Trophoblast cell (in vitro differentiated cells and primary cell): ENCODE data around the gene B3GALT4.

Experiments
- DNase-seq, 2 donors: peaks; one replicate each; pipeline ENCODE4 v3.0.0-alpha.2; 2016
- H2AFZ ChIP-seq: 2 replicates; pipeline ENCODE4 v1.6.1; 2013; ENCODE audit warnings: low read length, moderate library complexity, mild to moderate bottlenecking; ENCODE audit not compliant: insufficient read depth, poor library complexity
- H2AK5ac ChIP-seq: 2 replicates; pipeline ENCODE4 v1.6.1; 2013; ENCODE audit warnings: mild to moderate bottlenecking, low read length
- H2BK120ac ChIP-seq: 2 replicates; pipeline ENCODE4 v1.6.1; 2013; ENCODE audit warnings: low read length, mild to moderate bottlenecking, moderate library complexity; ENCODE audit not compliant: insufficient read depth, poor library complexity
- H2BK12ac ChIP-seq: 2 replicates; pipeline ENCODE4 v1.6.1; 2013; ENCODE audit warnings: mild to moderate bottlenecking, low read length, moderate library complexity
- H2BK5ac ChIP-seq: 2 replicates; pipeline ENCODE4 v1.6.1; 2013; ENCODE audit warnings: low read length, low read depth, moderate library complexity, mild to moderate bottlenecking; ENCODE audit not compliant: poor library complexity
- H3K14ac ChIP-seq: 2 replicates; pipeline ENCODE4 v1.6.1; 2013; ENCODE audit warnings: mild to moderate bottlenecking, low read length
- H3K18ac ChIP-seq: 2 replicates; pipeline ENCODE4 v1.6.1; 2013; ENCODE audit warnings: mild to moderate bottlenecking, low read length
- H3K23ac ChIP-seq: 2 replicates; pipeline ENCODE4 v1.6.1; 2013; ENCODE audit warnings: low read length
- H3K27ac ChIP-seq: 2 replicates; pipeline ENCODE4 v1.5.1; 2013; ENCODE audit warnings: low read depth, mild to moderate bottlenecking, inconsistent platforms, low read length, moderate library complexity
- H3K27me3 ChIP-seq: 2 replicates; pipeline ENCODE4 v1.6.1; 2013; ENCODE audit warnings: inconsistent platforms, mild to moderate bottlenecking, low read length, moderate library complexity; ENCODE audit not compliant: insufficient read depth
- H3K36me3 ChIP-seq, 2 experiments: 1 replicate in 1 of 2; 2 replicates in 1 of 2; pipeline ENCODE4 v1.6.1; 2013; ENCODE audit warnings: low read length in 2 of 2, mild to moderate bottlenecking in 2 of 2, moderate library complexity in 1 of 2; ENCODE audit not compliant: insufficient read depth in 2 of 2, control insufficient read depth in 1 of 2
- H3K4ac ChIP-seq: 2 replicates; pipeline ENCODE4 v1.6.1; 2013; ENCODE audit warnings: low read depth, mild to moderate bottlenecking, low read length, moderate library complexity
- H3K4me1 ChIP-seq, 2 experiments: 1 replicate in 1 of 2; 2 replicates in 1 of 2; pipeline ENCODE4 v1.6.1; 2013; ENCODE audit warnings: low read length in 2 of 2, mild to moderate bottlenecking in 2 of 2, moderate library complexity in 1 of 2; ENCODE audit not compliant: insufficient read depth in 2 of 2, control insufficient read depth in 1 of 2
- H3K4me2 ChIP-seq: 2 replicates; pipeline ENCODE4 v1.6.1; 2013; ENCODE audit warnings: inconsistent platforms, mild to moderate bottlenecking, low read length, moderate library complexity
- H3K4me3 ChIP-seq: 2 replicates; pipeline ENCODE4 v1.5.1; 2013; ENCODE audit warnings: mild to moderate bottlenecking, low read depth, low read length, inconsistent platforms
- H3K79me1 ChIP-seq: one replicate; pipeline ENCODE4 v1.6.1; 2013; ENCODE audit warnings: low read length
- H3K79me2 ChIP-seq: 2 replicates; pipeline ENCODE4 v1.6.1; 2013; ENCODE audit warnings: low read length, mild to moderate bottlenecking; ENCODE audit not compliant: control insufficient read depth, insufficient read depth, poor library complexity
- H3K9ac ChIP-seq: 2 replicates; pipeline ENCODE4 v1.6.1; 2013; ENCODE audit warnings: mild to moderate bottlenecking, low read length
- H3K9me3 ChIP-seq: 2 replicates; pipeline ENCODE4 v1.6.1; 2013; ENCODE audit warnings: low read depth, mild to moderate bottlenecking, control low read depth, inconsistent platforms, low read length; ENCODE audit not compliant: insufficient read depth
- H4K12ac ChIP-seq: 2 replicates; pipeline ENCODE4 v1.6.1; 2013; ENCODE audit warnings: low read depth, mild to moderate bottlenecking, low read length, moderate library complexity
- H4K8ac ChIP-seq: 2 replicates; pipeline ENCODE4 v1.6.1; 2013; ENCODE audit warnings: low read depth, mild to moderate bottlenecking, low read length, moderate library complexity
- H4K91ac ChIP-seq: one replicate; pipeline ENCODE4 v1.6.1; 2013; ENCODE audit warnings: low read depth, mild to moderate bottlenecking, low read length, moderate library complexity
- WGBS: extraction: QIAGEN DNeasy Blood & Tissue Kit; methylation state at CpG from one replicate; pipeline ENCODE4 v1.1.7; 2013; ENCODE audit warnings: missing lambda C conversion rate; ENCODE audit not compliant: insufficient read length, insufficient coverage; ENCODE audit errors: extremely low coverage; 5-methylcytosine and 5-hydroxymethylcytosine counted together

Gene B3GALT4

DNA sequence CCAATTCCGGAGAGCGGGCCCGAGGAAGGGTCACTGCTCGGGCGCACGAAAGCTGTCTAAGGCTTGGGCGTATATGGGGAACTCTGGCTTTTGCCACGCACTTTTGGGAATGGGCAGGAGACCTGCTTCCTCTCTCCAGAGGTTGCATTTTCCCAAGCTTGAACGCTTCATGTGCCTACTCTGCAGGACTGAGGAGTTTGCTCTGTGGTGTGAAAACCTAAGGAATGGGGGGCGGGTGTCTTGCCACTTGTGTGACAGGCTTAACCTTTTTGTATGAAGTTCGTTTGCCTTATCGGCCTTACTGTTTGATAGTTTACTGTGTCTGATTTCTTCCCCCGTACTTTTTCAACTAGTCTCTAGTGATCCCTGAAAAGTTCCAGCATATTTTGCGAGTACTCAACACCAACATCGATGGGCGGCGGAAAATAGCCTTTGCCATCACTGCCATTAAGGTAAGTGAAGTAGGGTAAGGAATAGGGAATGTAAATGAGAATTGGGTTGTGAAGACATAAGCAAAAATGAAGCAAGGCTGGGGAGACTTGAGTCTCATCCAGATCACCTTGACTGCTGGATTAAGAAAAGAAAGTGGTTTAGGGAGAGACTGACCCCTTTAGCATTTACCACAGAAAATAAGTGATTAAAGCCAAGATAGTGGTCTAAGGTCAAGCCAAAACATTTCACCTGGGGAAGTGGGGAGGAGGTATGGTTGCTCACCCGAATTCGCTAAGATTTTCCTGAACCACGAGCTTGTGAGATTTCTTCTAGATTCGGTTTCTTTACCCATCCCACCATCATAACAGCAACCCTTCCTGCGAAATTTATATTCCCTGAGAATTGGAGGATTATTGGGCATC lies 4.4 kb upstream of the B3GALT4 start:
- Histone ChIP-seq H2AFZ (peak overlapping the region; percentile 33), H3K14ac (peak overlapping the region; percentile 59), H3K4me2 (peak overlapping the region; percentile 71), H3K79me2 (peaks cover 16% of the 10 kb centered on the region), H4K12ac (peak overlapping the region; percentile 49), H3K23ac (no peak overlapping the region), H3K27me3 (no peaks in the 10 kb centered on the region), H3K9ac (peak overlapping the region; percentile 97), H3K4me1 (peaks cover 3 to 5% of the 10 kb centered on the region in 2 experiments), H2AK5ac (peak overlapping the region; percentile 8), H3K9me3 (no peaks in the 10 kb centered on the region), H3K79me1 (peaks cover 17% of the 10 kb centered on the region), H2BK12ac (no peak overlapping the region), H3K27ac (peak overlapping the region; percentile 35), H2BK120ac (peak overlapping the region; percentile 3), H3K4me3 (peak overlapping the region; percentile 76), H4K91ac (peak overlapping the region; percentile 80), H2BK5ac (peak overlapping the region; percentile 58), H3K36me3 (peaks cover 30 to 41% of the 10 kb centered on the region in 2 experiments), H3K18ac (no peak overlapping the region), H3K4ac (peak overlapping the region; percentile 73), H4K8ac (peak overlapping the region; percentile 73)
- WGBS: no CpG with 5 or more reads among the region's 22 CpGs
- no peak for DNase-seq

DNA sequence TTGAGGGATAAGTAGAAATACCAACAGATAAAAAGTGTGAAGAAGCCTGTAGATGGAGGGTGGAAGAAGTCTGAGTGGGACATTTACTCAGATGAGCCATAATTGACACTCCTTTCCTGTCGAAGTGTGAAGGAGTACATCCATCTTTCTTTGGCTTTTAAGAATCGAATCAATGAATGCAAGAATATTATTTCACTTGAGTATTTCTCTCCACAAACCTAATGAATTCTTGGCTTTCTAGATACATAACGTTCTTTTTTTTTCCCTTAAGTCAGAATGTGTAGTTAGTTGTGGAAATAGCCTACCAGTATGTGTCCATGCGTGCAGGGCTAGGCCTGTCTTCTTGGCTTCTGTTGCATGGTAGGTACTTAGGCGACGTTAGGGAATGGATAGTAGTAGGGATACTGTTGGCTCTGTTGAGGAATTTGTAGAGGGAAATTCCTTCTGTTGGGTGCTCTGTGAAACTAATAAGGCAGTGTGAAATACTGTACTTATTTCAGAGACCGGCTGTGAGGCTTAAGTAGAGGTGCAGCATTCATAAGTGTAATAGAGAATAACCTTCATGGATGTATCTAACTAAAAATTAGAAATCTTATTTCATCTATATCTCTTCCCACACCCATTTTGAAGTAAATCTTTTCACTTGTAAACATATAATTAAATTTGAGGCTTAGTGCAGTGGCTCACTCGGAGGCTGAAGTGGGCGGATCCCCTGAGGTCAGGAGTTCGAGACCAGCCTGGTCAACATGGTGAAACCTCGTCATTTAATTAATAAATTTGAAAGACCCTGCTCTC lies 3.6 kb upstream of the B3GALT4 start:
- no peak overlapping the region for H2BK12ac ChIP-seq
- peak overlapping the region; percentile 71 for H3K4me2 ChIP-seq
- no peak for DNase-seq
- no peak overlapping the region for H4K91ac ChIP-seq
- H2AK5ac ChIP-seq: no peak overlapping the region
- no peak overlapping the region for H2AFZ ChIP-seq
- H2BK5ac ChIP-seq: no peak overlapping the region
- H3K9ac ChIP-seq: peak overlapping the region; percentile 97
- no peak overlapping the region for H3K14ac ChIP-seq
- no peak overlapping the region for H2BK120ac ChIP-seq
- H4K12ac ChIP-seq: no peak overlapping the region
- H3K27ac ChIP-seq: peak overlapping the region; percentile 34
- no peaks in the 10 kb centered on the region for H3K27me3 ChIP-seq
- peaks cover 3 to 12% of the 10 kb centered on the region in 2 experiments for H3K4me1 ChIP-seq
- WGBS: no CpG with 5 or more reads among the region's 11 CpGs
- no peaks in the 10 kb centered on the region for H3K9me3 ChIP-seq
- peak overlapping the region; percentile 82 for H3K4ac ChIP-seq
- H3K18ac ChIP-seq: no peak overlapping the region
- H3K79me1 ChIP-seq: peaks cover 20% of the 10 kb centered on the region
- H3K23ac ChIP-seq: no peak overlapping the region
- H3K36me3 ChIP-seq: peaks cover 26 to 36% of the 10 kb centered on the region in 2 experiments
- H3K4me3 ChIP-seq: no peak overlapping the region
- H4K8ac ChIP-seq: no peak overlapping the region
- H3K79me2 ChIP-seq: peaks cover 18% of the 10 kb centered on the region

DNA sequence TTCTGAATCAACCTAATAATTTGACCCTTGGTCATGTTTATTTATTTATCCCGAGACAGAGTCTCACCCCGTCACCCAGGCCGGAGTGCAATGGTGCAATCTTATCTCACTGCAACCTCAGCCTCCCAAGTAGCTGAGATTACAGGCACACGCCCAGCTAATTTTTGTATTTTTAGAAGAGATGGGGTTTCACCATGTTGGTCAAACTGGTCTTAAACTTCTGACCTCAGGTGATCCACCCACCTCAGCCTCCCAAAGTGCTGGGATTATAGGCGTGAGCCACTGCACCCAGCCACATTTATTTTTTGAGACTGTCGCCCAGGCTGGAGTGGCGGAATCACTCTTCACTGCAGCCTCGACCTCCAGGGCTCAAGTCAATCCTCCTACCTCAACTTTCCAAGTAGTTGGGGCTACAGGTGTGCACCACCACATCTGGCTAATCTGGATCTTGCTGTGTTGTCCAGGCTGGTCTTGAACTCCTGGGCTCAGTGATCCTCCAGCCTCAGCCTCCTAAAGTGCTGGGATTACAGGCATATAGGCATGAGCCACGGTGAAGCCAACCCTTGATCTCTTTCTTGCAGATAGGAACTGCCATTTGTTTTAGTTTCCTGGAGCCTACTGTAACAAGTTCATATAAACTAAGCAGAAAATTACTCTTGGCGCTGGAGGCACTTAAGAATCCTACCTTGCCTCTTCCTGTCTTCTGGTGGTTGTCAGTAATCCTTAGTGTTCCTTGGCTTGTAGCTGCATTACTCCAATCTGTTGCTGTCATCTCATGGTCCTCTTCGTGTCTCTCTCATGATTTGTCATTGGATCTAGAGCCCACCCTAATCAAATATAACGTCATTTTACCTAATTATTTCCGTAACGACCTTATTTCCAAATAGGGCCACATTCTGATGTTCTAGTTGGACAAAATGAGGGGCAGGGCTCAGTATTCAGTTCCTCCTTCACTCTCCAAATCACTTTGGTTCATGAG lies 2.7 kb upstream of the B3GALT4 start:
- Histone ChIP-seq H4K12ac (no peak overlapping the region), H2BK5ac (no peak overlapping the region), H4K8ac (no peak overlapping the region), H3K4me2 (peak overlapping the region; percentile 37), H3K9ac (no peak overlapping the region), H3K79me2 (peaks cover 18% of the 10 kb centered on the region), H3K4me1 (peaks cover 3 to 12% of the 10 kb centered on the region in 2 experiments), H3K18ac (no peak overlapping the region), H2BK120ac (no peak overlapping the region), H3K27ac (peak overlapping the region; percentile 59), H3K4ac (peak overlapping the region; percentile 22), H3K9me3 (no peaks in the 10 kb centered on the region), H3K23ac (no peak overlapping the region), H3K79me1 (peaks cover 20% of the 10 kb centered on the region), H2AFZ (no peak overlapping the region), H2AK5ac (no peak overlapping the region), H2BK12ac (no peak overlapping the region), H3K14ac (no peak overlapping the region), H3K36me3 (peaks cover 30 to 39% of the 10 kb centered on the region in 2 experiments), H3K27me3 (no peaks in the 10 kb centered on the region), H4K91ac (no peak overlapping the region), H3K4me3 (no peak overlapping the region)
- no peak for DNase-seq
- 100% methylated on average over 3 of the region's 14 CpGs for WGBS
